ENCODE data around the gene SUFU. TPM values are rescaled to one million over a fixed set of nuclear protein-coding genes. Genes with fewer than 3 reads are reported as not detected.

SUFU gene
- total RNA-seq, 1 donor, result 3.6 TPM

- no peaks in the 10 kb centered on the region for H3K79me2 ChIP-seq (ENCODE audit: insufficient read depth, low read length)
- H3K36me3 ChIP-seq (ENCODE audit: insufficient read depth, low read length), result no peaks in the 10 kb centered on the region
- no peak for TF ChIP-seq CTCF (IDR thresholded peaks at IDR 0.05; ENCODE audit: extremely low read depth, low read depth, low read length)
- no peaks in the 10 kb centered on the region for H4K20me1 ChIP-seq (ENCODE audit: insufficient read depth, low read length)
- no peak for DNase-seq (ENCODE audit: insufficient read length, low spot score, missing footprints)
- no peaks in the 10 kb centered on the region for H3K9me3 ChIP-seq (ENCODE audit: low read depth, low read length)
- H3K4me3 ChIP-seq (ENCODE audit: insufficient read depth, low read length), result no peak overlapping the region
- no peak overlapping the region for H3K4me2 ChIP-seq (ENCODE audit: insufficient read depth, low read length)
- no peaks in the 10 kb centered on the region for H3K27me3 ChIP-seq (ENCODE audit: insufficient read depth, low read length)
- H2AFZ ChIP-seq (ENCODE audit: low read length), result no peak overlapping the region
- no peak overlapping the region for H3K27ac ChIP-seq (ENCODE audit: low read depth, low read length)
- H3K4me1 ChIP-seq (ENCODE audit: insufficient read depth, low read length), result peaks cover 69% of the 10 kb centered on the region
Observed at GRCh38 chr10:102600816-102601215, 97.0 kb downstream of the SUFU start.

- H3K4me3 ChIP-seq (ENCODE audit: insufficient read depth, low read length), result no peak overlapping the region
- no peak for TF ChIP-seq CTCF (IDR thresholded peaks at IDR 0.05; ENCODE audit: extremely low read depth, low read depth, low read length)
- no peaks in the 10 kb centered on the region for H4K20me1 ChIP-seq (ENCODE audit: insufficient read depth, low read length)
- peaks cover 72% of the 10 kb centered on the region for H3K4me1 ChIP-seq (ENCODE audit: insufficient read depth, low read length)
- H3K36me3 ChIP-seq (ENCODE audit: insufficient read depth, low read length), result no peaks in the 10 kb centered on the region
- no peak overlapping the region for H2AFZ ChIP-seq (ENCODE audit: low read length)
- no peak overlapping the region for H3K4me2 ChIP-seq (ENCODE audit: insufficient read depth, low read length)
- H3K9me3 ChIP-seq (ENCODE audit: low read depth, low read length), result no peaks in the 10 kb centered on the region
- H3K27me3 ChIP-seq (ENCODE audit: insufficient read depth, low read length), result no peaks in the 10 kb centered on the region
- no peak for DNase-seq (ENCODE audit: insufficient read length, low spot score, missing footprints)
- peak overlapping the region; percentile 82 for H3K27ac ChIP-seq (ENCODE audit: low read depth, low read length)
- no peaks in the 10 kb centered on the region for H3K79me2 ChIP-seq (ENCODE audit: insufficient read depth, low read length)
Observed at GRCh38 chr10:102601639-102602038, 97.9 kb downstream of the SUFU start.

- no peaks in the 10 kb centered on the region for H3K79me2 ChIP-seq (ENCODE audit: insufficient read depth, low read length)
- no peak overlapping the region for H3K4me3 ChIP-seq (ENCODE audit: insufficient read depth, low read length)
- H3K9me3 ChIP-seq (ENCODE audit: low read depth, low read length), result no peaks in the 10 kb centered on the region
- no peak for DNase-seq (ENCODE audit: insufficient read length, low spot score, missing footprints)
- no peak overlapping the region for H3K4me2 ChIP-seq (ENCODE audit: insufficient read depth, low read length)
- peaks cover 64% of the 10 kb centered on the region for H3K4me1 ChIP-seq (ENCODE audit: insufficient read depth, low read length)
- peak overlapping the region; percentile 27 for H2AFZ ChIP-seq (ENCODE audit: low read length)
- H3K27ac ChIP-seq (ENCODE audit: low read depth, low read length), result peak overlapping the region; percentile 82
- no peaks in the 10 kb centered on the region for H3K27me3 ChIP-seq (ENCODE audit: insufficient read depth, low read length)
- H3K36me3 ChIP-seq (ENCODE audit: insufficient read depth, low read length), result no peaks in the 10 kb centered on the region
- no peak for TF ChIP-seq CTCF (IDR thresholded peaks at IDR 0.05; ENCODE audit: extremely low read depth, low read depth, low read length)
- no peaks in the 10 kb centered on the region for H4K20me1 ChIP-seq (ENCODE audit: insufficient read depth, low read length)
Observed at GRCh38 chr10:102602272-102603045, 98.7 kb downstream of the SUFU start.

GRCh38 chr10:102603946-102604345 lies 100.2 kb downstream of the SUFU start:
- Histone ChIP-seq H3K4me3 (ENCODE audit: insufficient read depth, low read length) (no peak overlapping the region), H3K4me1 (ENCODE audit: insufficient read depth, low read length) (peaks cover 57% of the 10 kb centered on the region), H3K36me3 (ENCODE audit: insufficient read depth, low read length) (no peaks in the 10 kb centered on the region), H3K79me2 (ENCODE audit: insufficient read depth, low read length) (no peaks in the 10 kb centered on the region), H3K27me3 (ENCODE audit: insufficient read depth, low read length) (no peaks in the 10 kb centered on the region), H4K20me1 (ENCODE audit: insufficient read depth, low read length) (no peaks in the 10 kb centered on the region), H2AFZ (ENCODE audit: low read length) (no peak overlapping the region), H3K27ac (ENCODE audit: low read depth, low read length) (peak overlapping the region; percentile 58), H3K9me3 (ENCODE audit: low read depth, low read length) (no peaks in the 10 kb centered on the region), H3K4me2 (ENCODE audit: insufficient read depth, low read length) (no peak overlapping the region)
- no peak for TF ChIP-seq CTCF (IDR thresholded peaks at IDR 0.05; ENCODE audit: extremely low read depth, low read depth, low read length)
- DNase-seq (ENCODE audit: insufficient read length, low spot score, missing footprints), result peak; percentile 55

Measured in osteoblast (primary cell).